HAP-1 (cell line): ENCODE data around the gene DLK1.

Experiments
- DNase-seq, 2 experiments: peaks; one replicate each; pipeline ENCODE4 v3.0.0-alpha.2; 2016 to 2020; ENCODE audit warnings: low spot score in 2 of 2
- H3K27me3 ChIP-seq: fragments of 250-450 bp; sonication (Bioruptor Pico); 2 replicates; pipeline ENCODE4 v1.5.1; 2020; ENCODE audit warnings: low read depth, mild to moderate bottlenecking, moderate library complexity
- H3K36me3 ChIP-seq: fragments of 250-450 bp; sonication (Bioruptor Pico); replicated peaks from 2 replicates; pipeline ENCODE4 v1.5.1; 2020; ENCODE audit warnings: mild to moderate bottlenecking
- H3K4me1 ChIP-seq: fragments of 250-450 bp; sonication (Bioruptor Pico); 2 replicates; pipeline ENCODE4 v1.5.1; 2020; ENCODE audit warnings: mild to moderate bottlenecking
- H3K4me3 ChIP-seq: fragments of 250-450 bp; sonication (Bioruptor Pico); 2 replicates; pipeline ENCODE4 v1.5.1; 2020; ENCODE audit warnings: mild to moderate bottlenecking, moderate library complexity
- H3K9me3 ChIP-seq: fragments of 250-450 bp; sonication (Bioruptor Pico); 2 replicates; pipeline ENCODE4 v1.5.1; 2020; ENCODE audit warnings: mild to moderate bottlenecking, moderate library complexity
- in situ Hi-C: fragments of 300-500 bp; cut with MboI; formaldehyde crosslinking; loops from 3 replicates; pipeline ENCODE4 v1.14.3; 2020; ENCODE audit warnings: low sequenced_read_pairs, inconsistent platforms, mixed read lengths

Gene DLK1

GRCh38 chr14:100738269-100738691 is 11.6 kb downstream of the DLK1 start:
- in situ Hi-C loops = no loop called here
- H3K27me3 ChIP-seq = no peaks in the 10 kb centered on the region
- no peaks in the 10 kb centered on the region for H3K4me1 ChIP-seq
- no peaks in the 10 kb centered on the region for H3K36me3 ChIP-seq
- no peak overlapping the region for H3K4me3 ChIP-seq
- DNase-seq = peak in 1 of 2 experiments; percentile 3
- no peaks in the 10 kb centered on the region for H3K9me3 ChIP-seq

DNA sequence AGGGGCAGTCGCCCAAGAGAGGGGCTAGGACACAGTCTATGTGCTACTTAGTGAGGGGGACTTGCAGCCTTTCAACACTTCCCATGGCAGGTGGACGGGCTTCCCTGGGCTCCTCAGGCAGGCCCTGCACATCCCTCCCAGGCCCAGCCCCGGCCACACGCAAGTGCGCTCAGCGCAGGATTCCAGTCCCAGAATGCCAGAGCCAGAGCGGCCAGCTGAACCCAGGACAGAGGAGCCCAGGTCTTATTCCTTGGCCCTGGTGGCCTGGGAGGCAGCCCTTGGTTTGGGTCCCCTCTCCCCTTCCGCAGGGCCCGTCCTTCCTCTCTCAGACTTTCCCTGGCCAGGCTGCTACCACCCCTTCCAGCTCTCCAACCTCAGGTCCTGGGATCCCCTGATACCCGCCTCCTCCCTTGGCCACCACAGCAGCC is 12.0 kb downstream of the DLK1 start:
- H3K9me3 ChIP-seq = no peaks in the 10 kb centered on the region
- no peak overlapping the region for H3K4me3 ChIP-seq
- DNase-seq = peak in 1 of 2 experiments; percentile 4
- in situ Hi-C loops = no loop called here
- H3K36me3 ChIP-seq = no peaks in the 10 kb centered on the region
- H3K27me3 ChIP-seq = no peaks in the 10 kb centered on the region
- no peaks in the 10 kb centered on the region for H3K4me1 ChIP-seq

DNA sequence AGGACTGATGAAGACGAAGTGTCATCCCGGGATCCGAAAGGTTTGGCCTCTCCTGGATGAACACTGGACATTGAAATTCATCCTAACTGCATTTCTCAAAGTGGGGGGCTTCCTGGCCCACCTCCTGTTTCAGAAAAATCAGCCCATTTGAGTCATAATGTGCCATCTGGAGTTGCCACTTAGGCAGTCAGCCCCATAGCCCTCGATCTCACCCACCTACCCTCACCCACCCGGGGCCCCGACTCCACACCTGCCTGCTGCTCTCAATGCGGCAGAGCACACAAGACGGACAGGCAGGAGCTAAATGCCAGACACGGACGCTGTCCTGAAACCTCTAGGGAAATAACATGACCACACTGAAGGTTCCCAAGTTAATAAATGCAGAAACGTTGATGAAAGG is 12.6 kb downstream of the DLK1 start:
- no peaks in the 10 kb centered on the region for H3K4me1 ChIP-seq
- H3K9me3 ChIP-seq = no peaks in the 10 kb centered on the region
- in situ Hi-C loops = no loop called here
- H3K27me3 ChIP-seq = no peaks in the 10 kb centered on the region
- no peaks in the 10 kb centered on the region for H3K36me3 ChIP-seq
- DNase-seq = peak in 1 of 2 experiments; percentile 4
- H3K4me3 ChIP-seq = no peak overlapping the region

DNA sequence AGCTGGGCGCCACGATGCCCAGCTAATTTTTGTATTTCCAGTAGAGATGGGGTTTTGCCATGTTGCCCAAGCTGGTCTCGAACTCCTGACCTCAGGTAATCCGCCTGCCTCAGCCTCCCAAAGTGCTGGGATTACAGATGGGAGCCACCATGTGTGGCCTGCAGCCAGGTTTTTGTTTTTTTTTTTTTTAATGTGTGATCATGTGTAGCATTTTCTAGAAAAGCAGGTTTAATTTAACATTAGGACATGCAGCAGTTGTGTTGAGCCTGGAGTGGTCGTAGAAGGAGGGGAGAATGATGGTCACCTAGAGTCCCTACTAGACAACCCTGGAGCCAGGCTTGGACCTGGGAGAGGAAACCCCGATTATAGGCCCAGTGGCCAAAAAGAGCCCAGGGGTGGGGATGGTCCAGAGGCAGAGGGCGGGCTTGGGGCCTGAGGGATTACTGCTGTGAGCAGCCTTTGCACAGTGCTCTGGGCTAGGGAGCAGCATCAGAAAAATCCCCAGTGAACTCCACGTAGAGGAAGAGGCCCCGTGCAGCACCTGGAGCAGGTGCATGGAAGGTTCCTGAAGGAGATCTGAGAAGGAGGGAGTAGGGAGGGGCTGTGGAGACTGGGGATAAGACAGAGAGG is 13.6 kb downstream of the DLK1 start:
- Histone ChIP-seq H3K27me3 (no peaks in the 10 kb centered on the region), H3K9me3 (no peaks in the 10 kb centered on the region), H3K4me3 (no peak overlapping the region), H3K4me1 (no peaks in the 10 kb centered on the region), H3K36me3 (no peaks in the 10 kb centered on the region)
- in situ Hi-C loops = no loop called here
- DNase-seq = no peak

GRCh38 chr14:100740929-100741328 is 14.2 kb downstream of the DLK1 start:
- Histone ChIP-seq H3K9me3 (no peaks in the 10 kb centered on the region), H3K36me3 (no peaks in the 10 kb centered on the region), H3K4me1 (no peaks in the 10 kb centered on the region), H3K4me3 (no peak overlapping the region), H3K27me3 (no peaks in the 10 kb centered on the region)
- DNase-seq = no peak
- in situ Hi-C loops = no loop called here

- no peak overlapping the region for H3K4me3 ChIP-seq
- H3K4me1 ChIP-seq = no peaks in the 10 kb centered on the region
- H3K27me3 ChIP-seq = no peaks in the 10 kb centered on the region
- no peaks in the 10 kb centered on the region for H3K36me3 ChIP-seq
- in situ Hi-C loops = no loop called here
- no peaks in the 10 kb centered on the region for H3K9me3 ChIP-seq
- DNase-seq = no peak
Measured at GRCh38 chr14:100741966-100742365, 15.3 kb downstream of the DLK1 start.

GRCh38 chr14:100746326-100746725 is 19.6 kb downstream of the DLK1 start:
- no peaks in the 10 kb centered on the region for H3K4me1 ChIP-seq
- H3K27me3 ChIP-seq = no peaks in the 10 kb centered on the region
- no peaks in the 10 kb centered on the region for H3K9me3 ChIP-seq
- no peak for DNase-seq
- no peaks in the 10 kb centered on the region for H3K36me3 ChIP-seq
- in situ Hi-C loops = no loop called here
- no peak overlapping the region for H3K4me3 ChIP-seq

- H3K4me1 ChIP-seq = no peaks in the 10 kb centered on the region
- H3K27me3 ChIP-seq = no peaks in the 10 kb centered on the region
- in situ Hi-C loops = no loop called here
- H3K36me3 ChIP-seq = no peaks in the 10 kb centered on the region
- no peak overlapping the region for H3K4me3 ChIP-seq
- H3K9me3 ChIP-seq = no peaks in the 10 kb centered on the region
- DNase-seq = no peak
Measured at GRCh38 chr14:100747021-100747586, 20.4 kb downstream of the DLK1 start.

DNA sequence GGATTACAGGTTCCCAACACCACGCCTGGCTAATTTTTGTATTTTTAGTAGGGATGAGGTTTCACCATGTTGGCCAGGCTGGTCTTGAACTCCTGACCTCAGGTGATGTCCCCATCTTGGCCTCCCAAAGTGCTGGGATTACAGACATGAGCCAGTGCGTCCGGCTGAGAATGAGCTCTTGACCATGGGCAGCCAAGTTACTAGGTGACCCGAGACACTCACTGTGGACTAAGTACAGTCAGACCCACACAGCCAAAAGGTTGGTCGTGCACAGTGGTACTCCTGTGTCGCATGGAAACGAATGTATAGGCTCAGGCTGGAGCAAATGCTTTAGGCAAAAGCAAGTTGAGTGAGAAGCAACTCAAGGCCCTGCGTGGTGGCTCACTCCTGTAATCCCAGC is 21.0 kb downstream of the DLK1 start:
- DNase-seq = no peak
- H3K9me3 ChIP-seq = no peaks in the 10 kb centered on the region
- no peaks in the 10 kb centered on the region for H3K27me3 ChIP-seq
- H3K4me3 ChIP-seq = no peak overlapping the region
- no peaks in the 10 kb centered on the region for H3K36me3 ChIP-seq
- in situ Hi-C loops = no loop called here
- no peaks in the 10 kb centered on the region for H3K4me1 ChIP-seq

DNA sequence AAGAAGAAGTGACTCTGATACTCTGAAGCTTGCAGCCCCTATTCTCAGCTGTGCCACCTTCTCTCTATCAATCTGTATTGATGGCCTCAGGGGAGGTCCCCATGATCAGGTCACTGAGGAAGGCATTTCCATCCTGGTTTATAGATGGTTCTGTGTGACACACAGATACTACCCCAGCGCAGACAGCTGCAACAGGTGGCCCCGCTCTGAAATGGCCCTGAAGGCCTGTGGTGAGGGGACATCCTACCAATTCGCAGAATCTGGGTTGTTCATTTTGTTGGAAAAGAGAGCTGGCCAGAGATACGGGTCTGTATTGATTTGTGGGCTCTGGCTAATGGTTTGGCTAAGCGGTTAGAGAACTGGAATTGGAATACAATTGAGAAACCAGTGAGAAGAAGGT is 21.7 kb downstream of the DLK1 start:
- no peak for DNase-seq
- Histone ChIP-seq H3K27me3 (no peaks in the 10 kb centered on the region), H3K9me3 (no peaks in the 10 kb centered on the region), H3K4me3 (no peak overlapping the region), H3K36me3 (no peaks in the 10 kb centered on the region), H3K4me1 (no peaks in the 10 kb centered on the region)
- in situ Hi-C loops = no loop called here

- Histone ChIP-seq H3K27me3 (no peaks in the 10 kb centered on the region), H3K9me3 (no peaks in the 10 kb centered on the region), H3K36me3 (no peaks in the 10 kb centered on the region), H3K4me1 (no peaks in the 10 kb centered on the region), H3K4me3 (no peak overlapping the region)
- DNase-seq = no peak
- in situ Hi-C loops = no loop called here
Measured at GRCh38 chr14:100748944-100749343, 22.3 kb downstream of the DLK1 start.

DNA sequence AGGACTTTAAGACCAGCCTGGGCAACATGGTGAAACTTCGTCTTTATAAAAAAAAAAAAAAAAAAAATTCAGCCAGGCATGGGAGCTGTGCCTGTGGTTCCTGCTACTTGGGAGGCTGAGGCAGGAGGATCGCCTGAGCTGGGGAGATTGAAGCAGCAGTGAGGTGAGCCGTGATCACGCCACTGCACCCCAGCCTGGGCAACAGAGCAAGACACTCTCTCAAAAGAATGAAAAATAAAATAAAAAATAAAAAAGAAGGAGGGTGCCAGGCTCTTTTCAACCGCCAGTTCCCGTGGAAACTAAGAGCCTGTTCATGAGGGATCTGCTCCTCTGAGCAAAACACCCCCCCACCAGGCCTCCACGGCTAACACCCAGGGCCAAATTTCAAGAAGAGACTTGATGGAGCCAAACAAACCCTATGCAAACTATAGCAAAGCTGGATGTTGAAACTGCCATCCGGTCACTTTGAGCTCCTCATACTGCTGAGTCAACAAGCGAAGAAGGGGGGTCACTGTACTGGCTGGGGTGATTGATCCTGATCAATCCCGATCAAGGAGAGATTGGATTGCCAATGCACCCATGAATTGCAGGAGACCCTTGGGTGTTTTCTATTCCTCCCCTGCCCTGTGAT is 23.4 kb downstream of the DLK1 start:
- H3K4me1 ChIP-seq = no peaks in the 10 kb centered on the region
- H3K27me3 ChIP-seq = no peaks in the 10 kb centered on the region
- DNase-seq = no peak
- H3K9me3 ChIP-seq = no peaks in the 10 kb centered on the region
- H3K4me3 ChIP-seq = no peak overlapping the region
- in situ Hi-C loops = no loop called here
- no peaks in the 10 kb centered on the region for H3K36me3 ChIP-seq

DNA sequence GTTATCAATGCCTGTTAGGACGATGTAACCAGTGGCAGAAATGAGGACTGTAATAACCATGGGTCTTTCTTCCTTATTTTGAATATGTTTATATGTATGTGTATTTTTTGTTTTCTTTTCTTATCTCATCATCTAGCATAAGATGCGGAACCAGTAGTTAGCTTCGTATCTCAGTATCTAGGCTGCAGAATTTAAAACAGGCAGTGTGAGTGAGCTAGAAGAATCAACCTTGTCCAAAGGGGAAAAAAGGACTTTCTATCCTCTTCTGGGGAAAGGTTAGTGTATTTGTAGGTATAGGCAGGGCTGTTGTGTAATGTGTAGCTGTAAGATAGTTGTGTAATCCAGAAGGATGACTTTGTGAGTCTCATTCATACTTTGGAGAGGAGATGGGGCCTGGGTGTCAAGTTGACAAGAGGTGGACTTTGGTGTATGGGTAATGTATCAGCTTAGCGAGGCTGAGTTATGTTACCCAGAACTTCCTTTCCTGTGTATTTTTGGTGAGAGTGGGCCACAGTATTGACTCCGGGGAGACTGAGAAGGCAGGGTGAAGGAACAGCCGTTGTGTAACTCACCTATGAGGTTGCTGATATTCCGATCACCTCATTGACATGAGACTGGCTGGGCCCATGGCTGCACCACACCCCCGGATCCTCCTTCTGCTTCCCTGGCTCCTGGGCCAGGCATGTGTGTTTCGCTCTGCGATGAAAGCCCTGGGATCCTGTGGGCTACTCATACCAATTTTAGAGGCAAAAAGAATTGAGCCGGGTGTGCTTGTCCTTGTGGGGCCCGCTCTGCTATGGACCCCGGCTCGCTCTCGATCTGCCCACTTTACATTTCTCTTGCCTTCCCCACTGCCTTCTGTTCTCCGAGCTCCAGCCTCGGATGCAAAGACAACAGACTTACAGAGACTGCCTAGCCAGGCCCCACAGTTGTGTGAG is 24.3 kb downstream of the DLK1 start:
- no peak overlapping the region for H3K4me3 ChIP-seq
- no peaks in the 10 kb centered on the region for H3K4me1 ChIP-seq
- in situ Hi-C loops = no loop called here
- no peaks in the 10 kb centered on the region for H3K9me3 ChIP-seq
- H3K27me3 ChIP-seq = no peaks in the 10 kb centered on the region
- DNase-seq = no peak
- H3K36me3 ChIP-seq = no peaks in the 10 kb centered on the region

DNA sequence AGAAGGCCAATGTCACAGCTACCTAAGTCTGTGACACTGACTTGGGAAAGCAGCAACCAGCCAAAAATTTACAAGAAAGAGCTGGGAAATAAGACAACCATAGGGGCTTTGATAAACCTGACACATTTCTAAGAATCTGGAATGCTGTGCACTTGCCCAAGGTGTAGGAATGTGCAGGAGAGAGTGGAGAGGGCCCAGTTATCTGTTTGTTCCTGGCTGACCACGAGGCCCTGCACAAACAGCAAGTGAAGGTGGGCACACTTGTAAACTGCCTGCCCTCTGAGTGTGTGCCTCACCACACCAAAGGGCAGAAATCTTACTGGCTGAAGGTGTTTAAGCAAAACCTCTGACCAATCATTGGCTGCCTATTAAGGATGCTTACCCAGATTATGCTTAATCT is 27.3 kb downstream of the DLK1 start:
- Histone ChIP-seq H3K36me3 (no peaks in the 10 kb centered on the region), H3K27me3 (no peaks in the 10 kb centered on the region), H3K4me1 (no peaks in the 10 kb centered on the region; the same call in 1 of the 2 replicates), H3K4me3 (no peak overlapping the region), H3K9me3 (no peaks in the 10 kb centered on the region)
- in situ Hi-C loops = no loop called here
- DNase-seq = no peak
